Measurements from ENCODE around the gene CTIF. TPM values are rescaled to one million over a fixed set of nuclear protein-coding genes. Genes with fewer than 3 reads are reported as not detected.

Gene CTIF
- total and polyA plus RNA-seq, 2 experiments from 2014 or later: 8.6 to 14.4 TPM

DNA sequence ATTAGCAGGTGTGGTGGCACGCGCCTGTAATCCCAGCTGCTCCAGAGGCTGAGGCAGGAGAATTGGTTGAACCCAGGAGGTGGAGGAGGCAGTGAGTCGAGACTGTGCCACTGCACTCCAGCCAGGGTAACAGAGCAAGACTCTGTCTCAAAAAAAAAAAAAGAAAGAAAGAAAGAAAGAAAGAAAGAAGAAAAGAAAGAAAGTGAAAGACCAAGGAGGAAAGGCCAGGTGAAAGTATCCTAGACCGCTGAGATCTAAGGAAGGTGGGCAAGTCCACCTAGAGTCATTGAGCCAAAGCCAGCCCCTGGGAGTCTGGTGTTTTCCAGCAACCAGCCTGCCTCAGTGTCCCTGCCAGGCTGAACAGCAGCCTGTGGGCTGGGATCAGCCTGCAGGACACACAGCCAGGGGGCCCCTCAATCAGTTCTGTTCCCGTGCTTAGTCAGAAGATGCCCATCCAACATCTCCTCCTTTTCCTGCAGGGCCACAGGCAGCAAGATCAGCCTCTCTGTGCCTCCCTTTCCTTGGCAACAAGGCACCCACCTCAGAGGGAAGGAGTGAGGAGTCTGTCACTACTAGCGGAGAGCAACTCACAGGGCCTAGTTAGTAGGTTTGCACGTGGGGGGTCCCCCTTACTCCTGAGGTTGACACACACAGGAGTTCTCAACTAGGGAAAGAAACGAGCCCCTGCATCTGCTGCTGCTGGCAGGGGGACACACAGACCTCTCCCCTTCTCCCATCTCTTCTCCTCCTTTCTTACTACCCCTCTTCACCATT is 347.9 kb downstream of the CTIF start:
- H3K36me3 ChIP-seq (ENCODE audit: insufficient read depth): no peaks in the 10 kb centered on the region
- Mint-ChIP-seq H3K27ac (no peak overlapping the region), H3K27me3 (ENCODE audit: insufficient read depth, low read depth, poor library complexity) (peaks cover 12% of the 10 kb centered on the region), H3K36me3 (ENCODE audit: low read depth) (no peaks in the 10 kb centered on the region; the same call in 2 of the 3 replicates), H3K4me3 (no peak overlapping the region), H3K9me3 (no peaks in the 10 kb centered on the region; the same call in 2 of the 3 replicates), H3K4me1 (peaks cover 27% of the 10 kb centered on the region)
- no peak overlapping the region for H3K4me2 ChIP-seq
- DNase-seq (ENCODE audit: low spot score): no peak
- H3K4me3 ChIP-seq: no peak overlapping the region
- peaks cover 11% of the 10 kb centered on the region for H3K4me1 ChIP-seq (ENCODE audit: insufficient read depth)
- H3F3A ChIP-seq (replicated peaks; ENCODE audit: low read depth): no peaks in the 10 kb centered on the region
- H2AFZ ChIP-seq: no peak overlapping the region
- no peak for ATAC-seq
- no peaks in the 10 kb centered on the region for H4K20me1 ChIP-seq (replicated peaks; ENCODE audit: insufficient read depth)
- no peaks in the 10 kb centered on the region for H3K79me2 ChIP-seq (replicated peaks; ENCODE audit: insufficient read depth)
- TF ChIP-seq CREB1 (CRISPR knock-in tag; IDR thresholded peaks at IDR 0.05; ENCODE audit: low read depth) (no peak), NANOG (IDR thresholded peaks at IDR 0.05; ENCODE audit: borderline replicate concordance) (no peak), JUNB (IDR thresholded peaks at IDR 0.05; ENCODE audit: unreplicated experiment) (no peak), POLR2AphosphoS5 (IDR thresholded peaks at IDR 0.05; ENCODE audit: low read depth) (no peak), ZNF331 (CRISPR knock-in tag; IDR thresholded peaks at IDR 0.05; ENCODE audit: low read depth) (no peak), STAT1 (IDR thresholded peaks at IDR 0.05; ENCODE audit: unreplicated experiment) (no peak), EZH2 (IDR thresholded peaks at IDR 0.05; ENCODE audit: low read depth, unreplicated experiment) (no peak), ZNF114 (CRISPR knock-in tag; IDR thresholded peaks at IDR 0.05) (no peak), EZH2phosphoT487 (IDR thresholded peaks at IDR 0.05; ENCODE audit: unreplicated experiment) (no peak)
- TF ChIP-seq, protein P1, sequence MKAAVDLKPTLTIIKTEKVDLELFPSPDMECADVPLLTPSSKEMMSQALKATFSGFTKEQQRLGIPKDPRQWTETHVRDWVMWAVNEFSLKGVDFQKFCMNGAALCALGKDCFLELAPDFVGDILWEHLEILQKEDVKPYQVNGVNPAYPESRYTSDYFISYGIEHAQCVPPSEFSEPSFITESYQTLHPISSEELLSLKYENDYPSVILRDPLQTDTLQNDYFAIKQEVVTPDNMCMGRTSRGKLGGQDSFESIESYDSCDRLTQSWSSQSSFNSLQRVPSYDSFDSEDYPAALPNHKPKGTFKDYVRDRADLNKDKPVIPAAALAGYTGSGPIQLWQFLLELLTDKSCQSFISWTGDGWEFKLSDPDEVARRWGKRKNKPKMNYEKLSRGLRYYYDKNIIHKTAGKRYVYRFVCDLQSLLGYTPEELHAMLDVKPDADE (IDR thresholded peaks at IDR 0.05): no peak
- TF ChIP-seq, protein P2, sequence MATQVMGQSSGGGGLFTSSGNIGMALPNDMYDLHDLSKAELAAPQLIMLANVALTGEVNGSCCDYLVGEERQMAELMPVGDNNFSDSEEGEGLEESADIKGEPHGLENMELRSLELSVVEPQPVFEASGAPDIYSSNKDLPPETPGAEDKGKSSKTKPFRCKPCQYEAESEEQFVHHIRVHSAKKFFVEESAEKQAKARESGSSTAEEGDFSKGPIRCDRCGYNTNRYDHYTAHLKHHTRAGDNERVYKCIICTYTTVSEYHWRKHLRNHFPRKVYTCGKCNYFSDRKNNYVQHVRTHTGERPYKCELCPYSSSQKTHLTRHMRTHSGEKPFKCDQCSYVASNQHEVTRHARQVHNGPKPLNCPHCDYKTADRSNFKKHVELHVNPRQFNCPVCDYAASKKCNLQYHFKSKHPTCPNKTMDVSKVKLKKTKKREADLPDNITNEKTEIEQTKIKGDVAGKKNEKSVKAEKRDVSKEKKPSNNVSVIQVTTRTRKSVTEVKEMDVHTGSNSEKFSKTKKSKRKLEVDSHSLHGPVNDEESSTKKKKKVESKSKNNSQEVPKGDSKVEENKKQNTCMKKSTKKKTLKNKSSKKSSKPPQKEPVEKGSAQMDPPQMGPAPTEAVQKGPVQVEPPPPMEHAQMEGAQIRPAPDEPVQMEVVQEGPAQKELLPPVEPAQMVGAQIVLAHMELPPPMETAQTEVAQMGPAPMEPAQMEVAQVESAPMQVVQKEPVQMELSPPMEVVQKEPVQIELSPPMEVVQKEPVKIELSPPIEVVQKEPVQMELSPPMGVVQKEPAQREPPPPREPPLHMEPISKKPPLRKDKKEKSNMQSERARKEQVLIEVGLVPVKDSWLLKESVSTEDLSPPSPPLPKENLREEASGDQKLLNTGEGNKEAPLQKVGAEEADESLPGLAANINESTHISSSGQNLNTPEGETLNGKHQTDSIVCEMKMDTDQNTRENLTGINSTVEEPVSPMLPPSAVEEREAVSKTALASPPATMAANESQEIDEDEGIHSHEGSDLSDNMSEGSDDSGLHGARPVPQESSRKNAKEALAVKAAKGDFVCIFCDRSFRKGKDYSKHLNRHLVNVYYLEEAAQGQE (IDR thresholded peaks at IDR 0.05; ENCODE audit: unreplicated experiment): no peak
- TF ChIP-seq, protein P3, sequence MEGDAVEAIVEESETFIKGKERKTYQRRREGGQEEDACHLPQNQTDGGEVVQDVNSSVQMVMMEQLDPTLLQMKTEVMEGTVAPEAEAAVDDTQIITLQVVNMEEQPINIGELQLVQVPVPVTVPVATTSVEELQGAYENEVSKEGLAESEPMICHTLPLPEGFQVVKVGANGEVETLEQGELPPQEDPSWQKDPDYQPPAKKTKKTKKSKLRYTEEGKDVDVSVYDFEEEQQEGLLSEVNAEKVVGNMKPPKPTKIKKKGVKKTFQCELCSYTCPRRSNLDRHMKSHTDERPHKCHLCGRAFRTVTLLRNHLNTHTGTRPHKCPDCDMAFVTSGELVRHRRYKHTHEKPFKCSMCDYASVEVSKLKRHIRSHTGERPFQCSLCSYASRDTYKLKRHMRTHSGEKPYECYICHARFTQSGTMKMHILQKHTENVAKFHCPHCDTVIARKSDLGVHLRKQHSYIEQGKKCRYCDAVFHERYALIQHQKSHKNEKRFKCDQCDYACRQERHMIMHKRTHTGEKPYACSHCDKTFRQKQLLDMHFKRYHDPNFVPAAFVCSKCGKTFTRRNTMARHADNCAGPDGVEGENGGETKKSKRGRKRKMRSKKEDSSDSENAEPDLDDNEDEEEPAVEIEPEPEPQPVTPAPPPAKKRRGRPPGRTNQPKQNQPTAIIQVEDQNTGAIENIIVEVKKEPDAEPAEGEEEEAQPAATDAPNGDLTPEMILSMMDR (conservative IDR thresholded peaks at IDR 0.05; ENCODE audit: low read depth in 2 of 2): no peak
- TF ChIP-seq, protein P4, sequence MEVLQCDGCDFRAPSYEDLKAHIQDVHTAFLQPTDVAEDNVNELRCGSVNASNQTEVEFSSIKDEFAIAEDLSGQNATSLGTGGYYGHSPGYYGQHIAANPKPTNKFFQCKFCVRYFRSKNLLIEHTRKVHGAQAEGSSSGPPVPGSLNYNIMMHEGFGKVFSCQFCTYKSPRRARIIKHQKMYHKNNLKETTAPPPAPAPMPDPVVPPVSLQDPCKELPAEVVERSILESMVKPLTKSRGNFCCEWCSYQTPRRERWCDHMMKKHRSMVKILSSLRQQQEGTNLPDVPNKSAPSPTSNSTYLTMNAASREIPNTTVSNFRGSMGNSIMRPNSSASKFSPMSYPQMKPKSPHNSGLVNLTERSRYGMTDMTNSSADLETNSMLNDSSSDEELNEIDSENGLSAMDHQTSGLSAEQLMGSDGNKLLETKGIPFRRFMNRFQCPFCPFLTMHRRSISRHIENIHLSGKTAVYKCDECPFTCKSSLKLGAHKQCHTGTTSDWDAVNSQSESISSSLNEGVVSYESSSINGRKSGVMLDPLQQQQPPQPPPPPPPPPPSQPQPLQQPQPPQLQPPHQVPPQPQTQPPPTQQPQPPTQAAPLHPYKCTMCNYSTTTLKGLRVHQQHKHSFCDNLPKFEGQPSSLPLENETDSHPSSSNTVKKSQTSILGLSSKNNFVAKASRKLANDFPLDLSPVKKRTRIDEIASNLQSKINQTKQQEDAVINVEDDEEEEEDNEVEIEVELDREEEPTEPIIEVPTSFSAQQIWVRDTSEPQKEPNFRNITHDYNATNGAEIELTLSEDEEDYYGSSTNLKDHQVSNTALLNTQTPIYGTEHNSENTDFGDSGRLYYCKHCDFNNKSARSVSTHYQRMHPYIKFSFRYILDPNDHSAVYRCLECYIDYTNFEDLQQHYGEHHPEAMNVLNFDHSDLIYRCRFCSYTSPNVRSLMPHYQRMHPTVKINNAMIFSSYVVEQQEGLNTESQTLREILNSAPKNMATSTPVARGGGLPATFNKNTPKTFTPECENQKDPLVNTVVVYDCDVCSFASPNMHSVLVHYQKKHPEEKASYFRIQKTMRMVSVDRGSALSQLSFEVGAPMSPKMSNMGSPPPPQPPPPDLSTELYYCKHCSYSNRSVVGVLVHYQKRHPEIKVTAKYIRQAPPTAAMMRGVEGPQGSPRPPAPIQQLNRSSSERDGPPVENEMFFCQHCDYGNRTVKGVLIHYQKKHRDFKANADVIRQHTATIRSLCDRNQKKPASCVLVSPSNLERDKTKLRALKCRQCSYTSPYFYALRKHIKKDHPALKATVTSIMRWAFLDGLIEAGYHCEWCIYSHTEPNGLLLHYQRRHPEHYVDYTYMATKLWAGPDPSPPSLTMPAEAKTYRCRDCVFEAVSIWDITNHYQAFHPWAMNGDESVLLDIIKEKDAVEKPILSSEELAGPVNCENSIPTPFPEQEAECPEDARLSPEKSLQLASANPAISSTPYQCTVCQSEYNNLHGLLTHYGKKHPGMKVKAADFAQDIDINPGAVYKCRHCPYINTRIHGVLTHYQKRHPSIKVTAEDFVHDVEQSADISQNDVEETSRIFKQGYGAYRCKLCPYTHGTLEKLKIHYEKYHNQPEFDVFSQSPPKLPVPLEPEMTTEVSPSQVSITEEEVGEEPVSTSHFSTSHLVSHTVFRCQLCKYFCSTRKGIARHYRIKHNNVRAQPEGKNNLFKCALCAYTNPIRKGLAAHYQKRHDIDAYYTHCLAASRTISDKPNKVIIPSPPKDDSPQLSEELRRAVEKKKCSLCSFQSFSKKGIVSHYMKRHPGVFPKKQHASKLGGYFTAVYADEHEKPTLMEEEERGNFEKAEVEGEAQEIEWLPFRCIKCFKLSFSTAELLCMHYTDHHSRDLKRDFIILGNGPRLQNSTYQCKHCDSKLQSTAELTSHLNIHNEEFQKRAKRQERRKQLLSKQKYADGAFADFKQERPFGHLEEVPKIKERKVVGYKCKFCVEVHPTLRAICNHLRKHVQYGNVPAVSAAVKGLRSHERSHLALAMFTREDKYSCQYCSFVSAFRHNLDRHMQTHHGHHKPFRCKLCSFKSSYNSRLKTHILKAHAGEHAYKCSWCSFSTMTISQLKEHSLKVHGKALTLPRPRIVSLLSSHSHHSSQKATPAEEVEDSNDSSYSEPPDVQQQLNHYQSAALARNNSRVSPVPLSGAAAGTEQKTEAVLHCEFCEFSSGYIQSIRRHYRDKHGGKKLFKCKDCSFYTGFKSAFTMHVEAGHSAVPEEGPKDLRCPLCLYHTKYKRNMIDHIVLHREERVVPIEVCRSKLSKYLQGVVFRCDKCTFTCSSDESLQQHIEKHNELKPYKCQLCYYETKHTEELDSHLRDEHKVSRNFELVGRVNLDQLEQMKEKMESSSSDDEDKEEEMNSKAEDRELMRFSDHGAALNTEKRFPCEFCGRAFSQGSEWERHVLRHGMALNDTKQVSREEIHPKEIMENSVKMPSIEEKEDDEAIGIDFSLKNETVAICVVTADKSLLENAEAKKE (CRISPR knock-in tag; IDR thresholded peaks at IDR 0.05): no peak
- H3K27ac ChIP-seq (ENCODE audit: low read depth): no peak overlapping the region
- no peaks in the 10 kb centered on the region for H3K9me2 ChIP-seq (ENCODE audit: insufficient read depth)
- H3K27me3 ChIP-seq (ENCODE audit: insufficient read depth): no peaks in the 10 kb centered on the region
